Activated naive CD4-positive, alpha-beta T cell (primary cell): ENCODE measurements around the gene KCNH2.

Experiments used
- DNase-seq, 4 experiments: peaks; one replicate each; lab custom pipeline; 2025; lab: John Stamatoyannopoulos, UW

The KCNH2 gene

GRCh38 chr7:150904011-150904909 lies 73.9 kb downstream of the KCNH2 start:
- DNase-seq: no peak

- no peak for DNase-seq
These were observed 74.5 kb downstream of the KCNH2 start for GRCh38 chr7:150903606-150904005.

GRCh38 chr7:150902078-150903033 lies 75.8 kb downstream of the KCNH2 start:
- DNase-seq: no peak

GRCh38 chr7:150901160-150902035 lies 76.7 kb downstream of the KCNH2 start:
- DNase-seq: no peak

GRCh38 chr7:150900675-150901074 lies 77.4 kb downstream of the KCNH2 start:
- no peak for DNase-seq

GRCh38 chr7:150898475-150899011 lies 79.6 kb downstream of the KCNH2 start:
- DNase-seq: peak; percentile 59 to 77 (median 74)

- DNase-seq: no peak
These were observed 80.3 kb downstream of the KCNH2 start for GRCh38 chr7:150897502-150898474.

GRCh38 chr7:150896562-150897209 lies 81.4 kb downstream of the KCNH2 start:
- DNase-seq: no peak

GRCh38 chr7:150895809-150896208 lies 82.3 kb downstream of the KCNH2 start:
- DNase-seq: no peak
